PFSK-1 (cell line): Measurements from ENCODE around the gene PPP2R5C.

Experiments
- POLR2AphosphoS5 ChIP-seq: IDR thresholded peaks from 2 replicates; pipeline ENCODE4 v1.6.1; 2012; ENCODE audit warnings: low read depth, mild to moderate bottlenecking, control low read depth, low read length, moderate library complexity
- TAF1 ChIP-seq: IDR thresholded peaks from 2 replicates; pipeline ENCODE4 v1.6.1; 2012; ENCODE audit warnings: low read length, control low read depth, borderline replicate concordance; ENCODE audit not compliant: insufficient read depth

GRCh38 chr14:101820283-101820798 is 58.8 kb downstream of the PPP2R5C start:
- TF ChIP-seq TAF1 (no peak), POLR2AphosphoS5 (no peak)
